Osteoblast (primary cell): ENCODE measurements around the gene TTN. TPM values are rescaled to one million over a fixed set of nuclear protein-coding genes. Genes with fewer than 3 reads are reported as not detected.
A peak's percentile ranks its signal among the peaks of the same experiment; 100 is the strongest.

Experiments
- DNase-seq: peaks from one replicate; pipeline ENCODE4 v3.0.0; 2011; ENCODE audit warnings: low spot score, mixed read lengths; ENCODE audit not compliant: insufficient read length; ENCODE audit errors: missing footprints
- H2AFZ ChIP-seq: 2 replicates; pipeline ENCODE4 v1.6.0; 2011; ENCODE audit warnings: mild to moderate bottlenecking, low read length
- H3K27ac ChIP-seq: 2 replicates; pipeline ENCODE4 v1.5.1; 2011; ENCODE audit warnings: mild to moderate bottlenecking, low read depth, low read length, moderate library complexity
- H3K27me3 ChIP-seq: 2 replicates; pipeline ENCODE4 v1.6.0; 2012; ENCODE audit warnings: mild to moderate bottlenecking, control low read depth, inconsistent platforms, low read length, moderate library complexity; ENCODE audit not compliant: insufficient read depth
- H3K36me3 ChIP-seq: 2 replicates; pipeline ENCODE4 v1.5.1; 2011; ENCODE audit warnings: mild to moderate bottlenecking, low read length, control low read depth, moderate library complexity; ENCODE audit not compliant: insufficient read depth
- H3K4me1 ChIP-seq: 2 replicates; pipeline ENCODE4 v1.5.1; 2011; ENCODE audit warnings: mild to moderate bottlenecking, low read length, control low read depth, moderate library complexity; ENCODE audit not compliant: insufficient read depth
- H3K4me2 ChIP-seq: 2 replicates; pipeline ENCODE4 v1.6.0; 2011; ENCODE audit warnings: mild to moderate bottlenecking, low read length; ENCODE audit not compliant: insufficient read depth
- H3K4me3 ChIP-seq: fragments of 200-600 bp; sonication (generic); 3 replicates; pipeline ENCODE4 v1.5.1; 2012; ENCODE audit warnings: mild to moderate bottlenecking, low read length, inconsistent platforms; ENCODE audit not compliant: insufficient read depth
- H3K79me2 ChIP-seq: 2 replicates; pipeline ENCODE4 v1.6.0; 2012; ENCODE audit warnings: mild to moderate bottlenecking, low read length, control low read depth, inconsistent platforms; ENCODE audit not compliant: insufficient read depth
- H3K9me3 ChIP-seq: 2 replicates; pipeline ENCODE4 v1.5.1; 2011; ENCODE audit warnings: low read depth, low read length, control low read depth
- H4K20me1 ChIP-seq: 2 replicates; pipeline ENCODE4 v1.6.0; 2012; ENCODE audit warnings: mild to moderate bottlenecking, low read length, control low read depth; ENCODE audit not compliant: insufficient read depth
- CTCF ChIP-seq: IDR thresholded peaks from 2 replicates; pipeline ENCODE4 v1.5.1; 2011; ENCODE audit warnings: mild to moderate bottlenecking, low read depth, low read length, moderate library complexity; ENCODE audit errors: extremely low read depth
- total RNA-seq: library from RNA; depleted of rRNA; stranded (reverse); fragments of >200 nt; gene quantifications from 2 replicates; pipeline ENCODE4 v1.2.3, GENCODE V29; 2012

The TTN gene
- total RNA-seq, 1 donor, result under 0.01 TPM

- Histone ChIP-seq H2AFZ (peak overlapping the region; percentile 92), H3K4me1 (no peaks in the 10 kb centered on the region), H3K9me3 (no peaks in the 10 kb centered on the region), H4K20me1 (no peaks in the 10 kb centered on the region), H3K27ac (peak overlapping the region; percentile 81), H3K27me3 (no peaks in the 10 kb centered on the region), H3K36me3 (no peaks in the 10 kb centered on the region), H3K4me2 (peak overlapping the region; percentile 92), H3K4me3 (peak overlapping the region; percentile 82), H3K79me2 (peaks cover 42% of the 10 kb centered on the region)
- DNase-seq, result no peak
- TF ChIP-seq CTCF, result no peak
Measured at GRCh38 chr2:178523596-178524134, 283.6 kb downstream of the TTN start.

- H3K9me3 ChIP-seq, result no peaks in the 10 kb centered on the region
- peaks cover 38% of the 10 kb centered on the region for H3K79me2 ChIP-seq
- no peaks in the 10 kb centered on the region for H3K4me1 ChIP-seq
- H3K27ac ChIP-seq, result peak overlapping the region; percentile 81
- H3K36me3 ChIP-seq, result no peaks in the 10 kb centered on the region
- peak overlapping the region; percentile 92 for H3K4me2 ChIP-seq
- H3K4me3 ChIP-seq, result peak overlapping the region; percentile 82
- no peaks in the 10 kb centered on the region for H4K20me1 ChIP-seq
- H3K27me3 ChIP-seq, result no peaks in the 10 kb centered on the region
- H2AFZ ChIP-seq, result peak overlapping the region; percentile 92
- peak; percentile 79 for TF ChIP-seq CTCF
- DNase-seq, result peak; percentile 77
Measured at GRCh38 chr2:178522950-178523595, 284.1 kb downstream of the TTN start.

- H3K4me1 ChIP-seq, result no peaks in the 10 kb centered on the region
- peaks cover 23% of the 10 kb centered on the region for H3K79me2 ChIP-seq
- H2AFZ ChIP-seq, result no peak overlapping the region
- no peaks in the 10 kb centered on the region for H4K20me1 ChIP-seq
- H3K4me2 ChIP-seq, result no peak overlapping the region
- TF ChIP-seq CTCF, result no peak
- H3K9me3 ChIP-seq, result no peaks in the 10 kb centered on the region
- H3K27me3 ChIP-seq, result no peaks in the 10 kb centered on the region
- DNase-seq, result no peak
- no peak overlapping the region for H3K27ac ChIP-seq
- H3K36me3 ChIP-seq, result no peaks in the 10 kb centered on the region
- no peak overlapping the region for H3K4me3 ChIP-seq
Measured at GRCh38 chr2:178521304-178522150, 285.7 kb downstream of the TTN start.

GRCh38 chr2:178517496-178517895 is 289.7 kb downstream of the TTN start:
- Histone ChIP-seq H3K9me3 (no peaks in the 10 kb centered on the region), H3K4me3 (no peak overlapping the region), H3K79me2 (no peaks in the 10 kb centered on the region), H3K4me1 (peaks cover 22% of the 10 kb centered on the region), H3K27ac (no peak overlapping the region), H3K27me3 (no peaks in the 10 kb centered on the region), H4K20me1 (no peaks in the 10 kb centered on the region), H2AFZ (no peak overlapping the region), H3K36me3 (no peaks in the 10 kb centered on the region), H3K4me2 (no peak overlapping the region)
- no peak for TF ChIP-seq CTCF
- no peak for DNase-seq
